IPS-11a (cell line): Measurements from ENCODE around the gene CYTH1.

Experiments
- H3K4me3 ChIP-seq: one replicate; pipeline ENCODE4 v1.5.1; 2013; ENCODE audit warnings: low read depth, low read length, control low read depth

Gene CYTH1

GRCh38 chr17:78806451-78806850, 24.4 kb upstream of the CYTH1 start:
- H3K4me3 ChIP-seq, result no peak overlapping the region

GRCh38 chr17:78805301-78805700, 23.2 kb upstream of the CYTH1 start:
- no peak overlapping the region for H3K4me3 ChIP-seq

GRCh38 chr17:78804777-78805176, 22.7 kb upstream of the CYTH1 start:
- no peak overlapping the region for H3K4me3 ChIP-seq

- H3K4me3 ChIP-seq, result no peak overlapping the region
Measured at GRCh38 chr17:78803186-78803845, 21.2 kb upstream of the CYTH1 start.

GRCh38 chr17:78802459-78802858, 20.4 kb upstream of the CYTH1 start:
- H3K4me3 ChIP-seq, result no peak overlapping the region

- no peak overlapping the region for H3K4me3 ChIP-seq
Measured at GRCh38 chr17:78802008-78802407, 19.9 kb upstream of the CYTH1 start.

- no peak overlapping the region for H3K4me3 ChIP-seq
Measured at GRCh38 chr17:78800132-78800931, 18.3 kb upstream of the CYTH1 start.

- H3K4me3 ChIP-seq, result no peak overlapping the region
Measured at GRCh38 chr17:78798695-78799559, 16.9 kb upstream of the CYTH1 start.

- no peak overlapping the region for H3K4me3 ChIP-seq
Measured at GRCh38 chr17:78797691-78798585, 15.9 kb upstream of the CYTH1 start.

GRCh38 chr17:78797213-78797612, 15.1 kb upstream of the CYTH1 start:
- H3K4me3 ChIP-seq, result no peak overlapping the region

GRCh38 chr17:78796517-78796900, 14.4 kb upstream of the CYTH1 start:
- no peak overlapping the region for H3K4me3 ChIP-seq

GRCh38 chr17:78795861-78796516, 13.9 kb upstream of the CYTH1 start:
- H3K4me3 ChIP-seq, result no peak overlapping the region

GRCh38 chr17:78794864-78795640, 13.0 kb upstream of the CYTH1 start:
- H3K4me3 ChIP-seq, result no peak overlapping the region

- H3K4me3 ChIP-seq, result no peak overlapping the region
Measured at GRCh38 chr17:78794399-78794798, 12.3 kb upstream of the CYTH1 start.

- H3K4me3 ChIP-seq, result no peak overlapping the region
Measured at GRCh38 chr17:78793968-78794367, 11.9 kb upstream of the CYTH1 start.

- H3K4me3 ChIP-seq, result no peak overlapping the region
Measured at GRCh38 chr17:78793415-78793814, 11.3 kb upstream of the CYTH1 start.

- no peak overlapping the region for H3K4me3 ChIP-seq
Measured at GRCh38 chr17:78791840-78792709, 10.0 kb upstream of the CYTH1 start.

- H3K4me3 ChIP-seq, result no peak overlapping the region
Measured at GRCh38 chr17:78790552-78790951, 8.5 kb upstream of the CYTH1 start.
